HUES48 (cell line): ENCODE data around the gene ACOXL.

Experiments used
- H3K27ac ChIP-seq: one replicate; pipeline ENCODE4 v1.7.0; 2013; ENCODE audit warnings: low read depth, low read length, inconsistent platforms
- H3K27me3 ChIP-seq: 2 replicates; pipeline ENCODE4 v1.6.1; 2013; ENCODE audit warnings: mild to moderate bottlenecking, low read length; ENCODE audit not compliant: control insufficient read depth, insufficient read depth
- H3K36me3 ChIP-seq: 2 replicates; pipeline ENCODE4 v1.6.1; 2013; ENCODE audit warnings: low read length; ENCODE audit not compliant: control insufficient read depth, insufficient read depth
- H3K4me1 ChIP-seq: 2 replicates; pipeline ENCODE4 v1.6.1; 2013; ENCODE audit warnings: mild to moderate bottlenecking, low read length; ENCODE audit not compliant: control insufficient read depth, insufficient read depth
- H3K4me3 ChIP-seq: 2 replicates; pipeline ENCODE4 v1.5.1; 2013; ENCODE audit warnings: mild to moderate bottlenecking, low read depth, low read length
- H3K9ac ChIP-seq: 2 replicates; pipeline ENCODE4 v1.6.1; 2013; ENCODE audit warnings: mild to moderate bottlenecking, low read depth, low read length, moderate library complexity
- H3K9me3 ChIP-seq: 2 replicates; pipeline ENCODE4 v1.6.1; 2013; ENCODE audit warnings: low read length; ENCODE audit not compliant: control insufficient read depth, insufficient read depth

The ACOXL gene

DNA sequence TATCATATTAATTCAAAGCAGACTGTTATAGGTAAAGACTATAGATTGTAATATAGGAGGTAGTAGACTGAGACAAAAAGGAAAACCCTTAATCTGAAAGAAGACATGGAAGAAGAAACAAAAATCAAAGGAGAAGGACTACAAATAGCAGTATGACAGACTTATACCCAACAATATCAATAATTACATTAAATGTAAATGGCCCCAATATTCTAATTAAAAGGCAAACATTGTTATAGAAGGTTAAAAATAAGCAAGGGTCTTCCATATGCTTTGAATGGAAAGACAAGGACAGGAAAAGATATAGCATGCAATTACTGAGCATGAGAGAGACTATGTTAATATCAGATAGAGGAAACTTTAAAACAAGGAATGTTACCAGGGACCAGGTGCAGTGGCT, 278.8 kb downstream of the ACOXL start:
- Histone ChIP-seq H3K9ac (no peak overlapping the region), H3K4me3 (no peak overlapping the region), H3K27me3 (no peaks in the 10 kb centered on the region), H3K27ac (no peak overlapping the region), H3K4me1 (no peaks in the 10 kb centered on the region), H3K9me3 (no peaks in the 10 kb centered on the region; the same call in 1 of the 2 replicates), H3K36me3 (no peaks in the 10 kb centered on the region)

DNA sequence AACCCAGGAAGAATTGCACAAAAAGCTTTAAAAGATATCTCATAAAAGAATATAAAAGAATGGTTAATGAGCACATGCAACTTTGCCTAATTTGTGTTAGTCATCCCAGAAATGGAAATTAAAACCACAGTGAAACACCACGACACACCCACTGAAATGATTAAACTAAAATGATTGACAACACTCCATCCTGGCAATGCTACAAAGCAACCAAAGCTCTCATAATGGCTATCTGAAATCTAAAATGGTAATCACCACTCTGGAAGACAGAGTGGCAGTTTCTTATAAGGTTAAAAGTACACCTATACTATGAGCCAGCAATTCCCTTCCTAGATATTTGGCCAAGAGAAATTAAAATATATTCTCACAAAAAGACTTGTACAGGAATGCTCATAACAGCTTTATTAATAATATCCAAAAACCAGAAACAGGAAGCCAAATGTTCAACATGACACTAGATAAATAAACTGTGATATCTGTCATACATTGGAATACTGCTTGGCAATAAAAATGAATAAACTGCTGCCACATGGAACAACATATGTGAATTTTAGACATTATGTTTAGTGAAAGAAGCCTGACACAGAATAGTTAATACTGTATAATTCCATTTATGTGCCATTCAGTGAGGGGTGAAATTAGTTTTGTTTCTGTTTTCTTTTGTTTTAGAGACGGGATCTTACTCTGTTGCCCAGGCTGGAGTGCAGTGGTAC, 283.1 kb downstream of the ACOXL start:
- Histone ChIP-seq H3K4me3 (no peak overlapping the region), H3K4me1 (no peaks in the 10 kb centered on the region), H3K27ac (no peak overlapping the region), H3K9ac (no peak overlapping the region), H3K9me3 (no peaks in the 10 kb centered on the region; the same call in 1 of the 2 replicates), H3K36me3 (no peaks in the 10 kb centered on the region), H3K27me3 (no peaks in the 10 kb centered on the region)

DNA sequence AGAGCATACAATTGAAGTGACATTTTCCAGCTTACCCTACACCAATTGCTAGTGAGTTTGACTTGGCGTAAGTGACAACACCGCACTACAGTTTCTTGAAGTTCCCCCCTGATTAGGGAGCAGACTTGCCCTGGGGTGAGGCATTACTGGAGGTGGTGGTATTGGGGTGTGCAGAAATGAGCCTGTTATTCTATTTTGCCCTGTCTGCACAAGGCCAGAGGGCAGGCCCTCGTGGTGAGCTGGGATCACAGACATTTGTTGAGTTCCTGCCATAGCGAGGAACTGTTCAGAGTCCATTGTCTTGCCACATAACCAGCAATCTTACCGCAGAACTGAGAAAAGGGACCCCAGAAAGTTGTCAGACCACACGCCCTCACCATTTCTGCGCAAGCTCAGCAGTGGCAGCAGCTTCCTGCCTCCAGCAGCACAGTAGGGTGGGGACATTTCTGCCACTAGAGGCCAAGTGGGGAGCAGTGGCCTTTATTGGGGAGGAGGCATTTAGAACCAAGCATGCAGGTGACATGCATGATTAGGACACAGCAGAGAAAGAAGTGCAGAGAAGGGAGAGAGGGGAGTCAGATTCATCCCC, 284.8 kb downstream of the ACOXL start:
- no peak overlapping the region for H3K27ac ChIP-seq
- H3K27me3 ChIP-seq = no peaks in the 10 kb centered on the region
- no peak overlapping the region for H3K4me3 ChIP-seq
- no peaks in the 10 kb centered on the region for H3K36me3 ChIP-seq
- no peaks in the 10 kb centered on the region; the same call in 1 of the 2 replicates for H3K9me3 ChIP-seq
- H3K4me1 ChIP-seq = no peaks in the 10 kb centered on the region
- no peak overlapping the region for H3K9ac ChIP-seq

DNA sequence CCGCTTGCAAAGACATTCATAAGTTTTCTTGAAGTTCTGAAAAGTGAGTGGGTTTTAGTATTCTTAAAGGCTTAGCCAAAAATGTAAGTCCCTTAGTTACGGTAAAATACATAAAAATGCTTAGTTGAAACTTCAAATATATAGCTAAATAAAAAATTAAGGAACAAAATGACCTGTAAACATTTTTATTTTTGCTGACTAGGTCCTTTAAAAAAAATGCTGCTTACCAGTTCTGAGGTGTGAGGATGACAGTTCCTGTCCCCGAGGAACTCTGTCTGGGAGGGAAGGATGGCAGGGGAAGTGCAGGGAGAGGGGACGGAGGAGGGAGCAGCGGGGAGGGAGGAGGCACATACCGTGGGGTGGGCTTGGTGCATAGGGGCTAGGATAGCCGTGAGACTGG, 285.5 kb downstream of the ACOXL start:
- no peaks in the 10 kb centered on the region for H3K4me1 ChIP-seq
- H3K27ac ChIP-seq = no peak overlapping the region
- no peaks in the 10 kb centered on the region; the same call in 1 of the 2 replicates for H3K9me3 ChIP-seq
- no peak overlapping the region for H3K4me3 ChIP-seq
- H3K36me3 ChIP-seq = no peaks in the 10 kb centered on the region
- no peak overlapping the region for H3K9ac ChIP-seq
- H3K27me3 ChIP-seq = no peaks in the 10 kb centered on the region

DNA sequence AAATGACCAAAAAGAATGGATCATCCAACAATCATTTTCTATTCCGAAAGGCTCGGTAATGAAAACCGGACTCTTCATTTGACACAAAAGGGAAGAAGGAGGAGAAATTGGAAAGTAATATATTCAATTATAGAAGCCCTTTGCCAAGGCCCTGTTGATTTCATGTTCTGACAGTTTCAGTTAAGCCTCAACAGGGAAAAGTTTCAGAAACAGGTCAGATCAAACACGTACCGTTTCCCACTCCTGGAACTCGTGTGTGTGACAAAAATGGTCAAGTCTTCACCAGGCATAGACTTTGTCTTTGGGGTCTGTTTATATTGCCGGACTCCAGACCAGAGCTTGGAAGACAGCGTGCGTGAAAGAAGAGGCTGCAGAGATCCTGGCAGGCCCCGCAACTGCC, 287.0 kb downstream of the ACOXL start:
- H3K27me3 ChIP-seq = no peaks in the 10 kb centered on the region
- no peak overlapping the region for H3K4me3 ChIP-seq
- no peaks in the 10 kb centered on the region for H3K4me1 ChIP-seq
- H3K27ac ChIP-seq = no peak overlapping the region
- no peak overlapping the region for H3K9ac ChIP-seq
- H3K36me3 ChIP-seq = no peaks in the 10 kb centered on the region
- no peaks in the 10 kb centered on the region for H3K9me3 ChIP-seq

DNA sequence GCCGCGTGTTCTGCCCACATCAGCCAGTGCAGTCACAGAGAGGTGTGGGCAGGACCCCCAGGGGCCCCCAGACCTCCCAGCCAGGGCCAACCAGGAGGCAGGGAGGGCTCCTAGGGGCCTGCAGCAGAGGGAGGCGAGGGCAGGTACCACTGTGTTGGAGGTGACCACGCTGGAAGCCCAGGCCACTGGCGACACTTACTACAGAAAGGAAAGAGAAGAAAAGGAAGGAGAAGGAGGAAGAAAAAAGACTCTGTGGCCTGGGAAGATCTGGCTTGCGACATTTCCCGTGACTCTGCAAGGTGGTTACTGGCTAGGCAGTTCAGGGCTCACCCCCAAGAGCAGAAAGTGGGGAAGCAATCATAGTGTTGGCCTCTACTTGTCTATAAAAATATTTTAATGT, 290.3 kb downstream of the ACOXL start:
- no peaks in the 10 kb centered on the region for H3K9me3 ChIP-seq

DNA sequence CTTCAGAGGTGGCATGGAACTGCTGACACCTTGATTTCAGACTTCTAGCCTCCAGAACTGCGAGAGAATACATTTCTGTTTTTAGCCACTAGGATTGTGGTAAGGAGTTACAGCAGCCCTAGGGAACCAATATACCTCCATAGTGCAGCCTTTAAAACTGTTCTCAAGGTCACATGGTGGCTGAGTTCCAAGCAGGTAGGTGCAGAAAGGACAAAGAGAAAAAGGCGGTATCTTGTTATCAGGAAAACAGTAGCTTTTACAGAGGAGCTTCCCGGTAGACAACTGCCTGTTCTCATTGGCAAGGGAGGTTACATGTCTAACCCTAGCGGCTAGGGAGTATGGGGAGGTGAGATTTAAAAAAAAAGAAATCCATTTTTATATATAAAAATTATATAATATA, 292.1 kb downstream of the ACOXL start:
- Histone ChIP-seq H3K9ac (no peak overlapping the region), H3K4me3 (no peak overlapping the region)

More for the DNA sequence above, 290.3 kb downstream of the ACOXL start:
- Histone ChIP-seq H3K27ac (no peak overlapping the region), H3K27me3 (no peaks in the 10 kb centered on the region), H3K9ac (no peak overlapping the region), H3K4me1 (no peaks in the 10 kb centered on the region), H3K36me3 (no peaks in the 10 kb centered on the region), H3K4me3 (no peak overlapping the region)

DNA sequence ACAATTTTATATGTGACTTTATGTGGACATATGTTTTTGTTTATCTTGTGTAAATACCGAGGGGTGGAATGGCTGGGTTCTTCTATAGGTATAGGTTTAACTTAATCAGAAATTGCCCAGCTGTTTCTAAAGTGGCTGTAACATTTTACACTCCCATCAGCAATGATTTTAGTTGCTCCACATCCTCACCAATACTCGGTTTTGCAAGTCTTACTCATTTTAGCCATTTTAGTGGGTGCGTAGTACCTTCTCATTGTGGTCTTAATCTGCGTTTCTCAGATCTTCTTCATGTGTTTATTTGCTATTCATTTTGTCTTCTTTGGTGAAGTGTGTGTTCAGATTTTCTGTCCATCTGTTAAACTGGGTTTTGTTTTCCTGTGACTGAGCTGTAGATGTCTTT, 292.9 kb downstream of the ACOXL start:
- H3K27ac ChIP-seq = no peak overlapping the region
- H3K9me3 ChIP-seq = no peaks in the 10 kb centered on the region
- no peaks in the 10 kb centered on the region for H3K36me3 ChIP-seq
- H3K27me3 ChIP-seq = no peaks in the 10 kb centered on the region
- peaks cover 13% of the 10 kb centered on the region for H3K4me1 ChIP-seq
- no peak overlapping the region for H3K9ac ChIP-seq
- no peak overlapping the region for H3K4me3 ChIP-seq

More for the DNA sequence above, 292.1 kb downstream of the ACOXL start:
- Histone ChIP-seq H3K4me1 (peaks cover 6% of the 10 kb centered on the region; the same call in 1 of the 2 replicates), H3K9me3 (no peaks in the 10 kb centered on the region), H3K27me3 (no peaks in the 10 kb centered on the region), H3K36me3 (no peaks in the 10 kb centered on the region), H3K27ac (no peak overlapping the region)

DNA sequence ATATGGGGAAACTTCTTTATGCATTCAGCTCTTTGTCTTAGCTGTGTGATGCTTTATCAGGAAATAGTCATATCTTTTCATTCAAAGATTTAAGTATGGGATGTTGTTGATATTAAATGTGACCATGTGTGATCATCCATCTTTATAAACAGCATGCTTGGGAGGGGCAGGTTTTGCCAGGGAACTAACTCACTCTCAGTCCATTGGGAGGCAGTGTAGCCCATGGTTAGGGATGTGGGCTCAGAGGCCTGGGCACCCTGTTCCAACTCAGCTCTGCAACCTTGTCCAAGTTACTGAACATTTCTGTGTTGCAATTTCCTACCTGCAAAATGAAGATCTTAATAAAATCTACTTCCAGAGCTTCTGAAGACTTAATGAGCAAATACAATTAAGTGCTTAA, 296.3 kb downstream of the ACOXL start:
- Histone ChIP-seq H3K9ac (no peak overlapping the region), H3K4me3 (no peak overlapping the region), H3K4me1 (peaks cover 16% of the 10 kb centered on the region), H3K36me3 (0 out of 2 replicates have a peak, but pooled peaks cover 4% of the 10 kb centered on the region), H3K9me3 (no peaks in the 10 kb centered on the region), H3K27me3 (no peaks in the 10 kb centered on the region), H3K27ac (no peak overlapping the region)

DNA sequence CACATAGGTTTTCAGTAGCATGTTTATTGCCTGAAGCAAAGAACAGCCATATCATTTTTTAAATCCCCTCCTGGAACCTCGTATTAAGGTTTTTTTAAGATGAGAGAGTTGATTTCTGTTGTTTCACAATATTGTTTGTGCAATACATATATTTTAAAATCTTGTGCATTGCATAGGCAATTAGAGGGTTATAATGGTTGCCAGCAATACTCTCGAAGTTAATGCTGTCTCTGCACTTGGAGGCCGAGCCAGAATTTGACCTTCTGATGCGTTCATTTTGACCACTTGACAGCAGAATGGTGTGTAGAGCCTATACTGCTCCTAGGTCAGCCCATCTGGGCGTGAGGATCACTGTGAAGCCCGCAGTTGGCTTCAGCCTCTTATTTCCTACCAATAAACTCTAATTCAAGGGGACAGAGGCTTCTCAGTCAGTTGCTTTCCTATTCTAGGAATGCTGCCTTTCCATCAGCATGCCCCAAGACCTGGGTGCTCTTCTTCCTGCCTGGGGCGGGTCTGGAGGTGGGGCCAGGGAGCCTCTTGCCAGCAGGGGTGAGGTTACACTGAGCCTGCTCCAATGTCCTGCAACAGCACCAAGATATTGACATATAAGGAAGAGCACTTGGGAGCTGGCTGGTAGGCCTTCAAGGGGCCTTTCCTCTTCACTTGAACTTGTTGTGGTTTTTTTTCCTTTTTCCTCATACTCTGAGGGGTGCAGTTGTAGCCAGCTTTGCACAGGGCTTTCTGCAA, 297.0 kb downstream of the ACOXL start:
- no peaks in the 10 kb centered on the region for H3K9me3 ChIP-seq
- H3K9ac ChIP-seq = no peak overlapping the region
- 0 out of 2 replicates have a peak, but pooled peaks cover 4% of the 10 kb centered on the region for H3K36me3 ChIP-seq
- H3K27ac ChIP-seq = no peak overlapping the region
- no peak overlapping the region for H3K4me3 ChIP-seq
- H3K4me1 ChIP-seq = peaks cover 16% of the 10 kb centered on the region
- H3K27me3 ChIP-seq = no peaks in the 10 kb centered on the region
